ENCODE data around the gene TALDO1. TPM values are rescaled to one million over a fixed set of nuclear protein-coding genes. Genes with fewer than 3 reads are reported as not detected.

Gene TALDO1
- total and polyA plus RNA-seq, 7 experiments from 2014 or later: 61.4 to 272 (median 179) TPM

- H3K4me1 ChIP-seq (ENCODE audit: control insufficient read depth in 2 of 2, insufficient read depth in 2 of 2, low read length in 2 of 2): no peaks in the 10 kb centered on the region
- CTCF ChIA-PET: no interaction called here
- H3K4me1 Mint-ChIP-seq: peaks cover 0 to 12% (median 2%) of the 10 kb centered on the region in 7 donors
These were observed 39.9 kb downstream of the TALDO1 start for GRCh38 chr11:787084-787675.

DNA sequence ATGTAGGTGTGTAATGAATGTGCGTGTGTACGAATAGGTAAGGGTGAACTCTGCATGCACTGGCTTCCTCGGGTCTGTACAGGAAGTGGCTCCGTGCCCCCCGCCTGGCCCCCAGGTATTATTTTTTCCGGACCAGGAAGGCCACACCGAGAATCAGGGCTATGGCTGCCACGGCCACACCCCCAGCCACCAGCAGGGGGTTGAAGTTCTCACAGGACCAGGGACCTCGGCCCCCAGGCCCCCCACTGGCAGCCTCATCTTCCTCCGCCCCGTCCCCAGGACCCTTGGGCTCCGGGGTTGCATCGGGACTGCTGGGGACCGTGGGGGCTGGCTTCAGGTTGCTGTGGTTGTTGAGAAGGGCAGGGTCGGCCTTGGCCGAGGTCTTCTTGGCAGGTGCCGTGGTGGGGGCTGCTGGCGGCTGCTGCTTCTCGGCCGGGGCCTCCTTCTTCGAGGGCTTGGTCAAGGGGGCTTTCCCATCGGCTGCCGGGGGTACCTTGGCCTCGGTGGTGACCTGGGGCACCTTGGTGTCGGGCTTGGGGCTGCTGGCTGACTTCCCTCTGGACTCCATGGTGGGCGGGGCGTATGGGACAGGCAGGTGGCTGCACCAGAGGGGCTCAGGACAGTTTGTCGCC is 40.9 kb downstream of the TALDO1 start:
- Mint-ChIP-seq H3K4me1 (peaks cover 0 to 12% (median 2%) of the 10 kb centered on the region in 7 donors), H3K27ac (no peak overlapping the region), H3K9me3 (no peaks in the 10 kb centered on the region), H3K4me3 (peak overlapping the region in 1 of 10 donors; percentile 25), H3K27me3 (no peaks in the 10 kb centered on the region), H3K36me3 (peaks cover 0 to 5% (median 0%) of the 10 kb centered on the region in 5 donors)
- no peak for ATAC-seq
- peaks cover 0 to 26% (median 0%) of the 10 kb centered on the region in 3 experiments for H3K36me3 ChIP-seq (ENCODE audit: control insufficient read depth in 2 of 3, insufficient read depth in 3 of 3, low read length in 3 of 3)
- H3K9me3 ChIP-seq (ENCODE audit: control insufficient read depth in 2 of 3, low read length in 3 of 3): no peaks in the 10 kb centered on the region
- ChIA-PET POLR2A (no interaction called here), CTCF (no interaction called here)
- no peak overlapping the region for H3K4me3 ChIP-seq (ENCODE audit: low read length)
- H3K27me3 ChIP-seq (ENCODE audit: control insufficient read depth in 2 of 2, insufficient read depth in 2 of 2, low read length in 2 of 2): no peaks in the 10 kb centered on the region
- H3K27ac ChIP-seq (ENCODE audit: low read depth, low read length): no peak overlapping the region
- intact Hi-C loops (cut with micrococcal nuclease): no loop called here
- H3K4me1 ChIP-seq (ENCODE audit: control insufficient read depth in 2 of 2, insufficient read depth in 2 of 2, low read length in 2 of 2): no peaks in the 10 kb centered on the region
- peak in 1 of 9 donors; percentile 8 for DNase-seq

More at GRCh38 chr11:787084-787675, 39.9 kb downstream of the TALDO1 start:
- POLR2A ChIA-PET: no interaction called here
- no peak for ATAC-seq
- no peak overlapping the region for H3K4me3 Mint-ChIP-seq
- no peaks in the 10 kb centered on the region for H3K9me3 Mint-ChIP-seq
- no peaks in the 10 kb centered on the region for H3K27me3 ChIP-seq (ENCODE audit: control insufficient read depth in 2 of 2, insufficient read depth in 2 of 2, low read length in 2 of 2)
- no peaks in the 10 kb centered on the region for H3K9me3 ChIP-seq (ENCODE audit: control insufficient read depth in 2 of 3, low read length in 3 of 3)
- no peaks in the 10 kb centered on the region for H3K27me3 Mint-ChIP-seq
- no peak overlapping the region for H3K27ac ChIP-seq (ENCODE audit: low read depth, low read length)
- intact Hi-C loops (cut with micrococcal nuclease): no loop called here
- peaks cover 0 to 16% (median 0%) of the 10 kb centered on the region in 3 experiments for H3K36me3 ChIP-seq (ENCODE audit: control insufficient read depth in 2 of 3, insufficient read depth in 3 of 3, low read length in 3 of 3)
- DNase-seq: peak in 1 of 9 donors; percentile 7
- no peak overlapping the region for H3K27ac Mint-ChIP-seq
- no peak overlapping the region for H3K4me3 ChIP-seq (ENCODE audit: low read length)
- H3K36me3 Mint-ChIP-seq: peaks cover 0 to 5% (median 0%) of the 10 kb centered on the region in 5 donors

GRCh38 chr11:788953-789940 is 42.0 kb downstream of the TALDO1 start:
- CTCF ChIA-PET: no interaction called here
- POLR2A ChIA-PET: no interaction called here
- Mint-ChIP-seq H3K27me3 (no peaks in the 10 kb centered on the region), H3K4me3 (peak overlapping the region in 1 of 10 donors; percentile 48), H3K9me3 (no peaks in the 10 kb centered on the region), H3K27ac (peak overlapping the region in 1 of 9 donors; percentile 58), H3K4me1 (peaks cover 0 to 6% (median 0%) of the 10 kb centered on the region in 7 donors), H3K36me3 (peaks cover 0 to 8% (median 0%) of the 10 kb centered on the region in 5 donors)
- H3K36me3 ChIP-seq (ENCODE audit: control insufficient read depth in 2 of 3, insufficient read depth in 3 of 3, low read length in 3 of 3): peaks cover 0 to 33% (median 0%) of the 10 kb centered on the region in 3 experiments
- ATAC-seq (no peak), DNase-seq (peak in 1 of 9 donors; percentile 7)
- no peak overlapping the region for H3K27ac ChIP-seq (ENCODE audit: low read depth, low read length)
- H3K4me3 ChIP-seq (ENCODE audit: low read length): no peak overlapping the region
- no peaks in the 10 kb centered on the region for H3K27me3 ChIP-seq (ENCODE audit: control insufficient read depth in 2 of 2, insufficient read depth in 2 of 2, low read length in 2 of 2)
- H3K9me3 ChIP-seq (ENCODE audit: control insufficient read depth in 2 of 3, low read length in 3 of 3): no peaks in the 10 kb centered on the region
- no peaks in the 10 kb centered on the region for H3K4me1 ChIP-seq (ENCODE audit: control insufficient read depth in 2 of 2, insufficient read depth in 2 of 2, low read length in 2 of 2)
- intact Hi-C loops (cut with micrococcal nuclease): no loop called here

DNA sequence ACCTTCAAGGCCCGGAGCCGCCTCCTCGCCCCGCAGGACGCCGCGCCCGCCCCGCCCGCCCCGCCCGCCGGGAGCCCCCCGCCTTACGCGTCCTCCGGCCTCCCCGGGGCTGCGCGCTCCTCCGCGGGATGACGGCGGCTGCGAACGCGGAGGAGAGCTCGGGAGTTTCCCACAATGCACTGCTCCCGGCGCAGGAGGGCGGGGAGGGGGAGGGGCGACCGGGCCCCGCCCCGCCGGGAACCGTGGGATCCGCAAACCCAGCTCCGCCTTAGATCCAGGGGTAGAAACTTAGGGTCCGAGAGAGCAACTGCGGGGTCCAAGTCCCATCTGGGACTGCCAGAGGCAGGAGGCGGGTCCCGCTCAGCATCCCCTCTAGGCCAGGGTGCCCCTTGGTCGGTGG is 42.7 kb downstream of the TALDO1 start, which contains the start of gene CEND1:
TSS of gene CEND1 (minus strand) at position 148 of the 400 bp plus-strand sequence. CDS start 1,514 bp downstream, outside the sequence.
- DNase-seq: peak in 1 of 9 donors; percentile 68
- H3K27ac ChIP-seq (ENCODE audit: low read depth, low read length): no peak within 1 kb of the TSS
- peak within 1 kb of the TSS in 2 of 10 donors; percentile 48 to 49 for H3K4me3 Mint-ChIP-seq
- H3K36me3 ChIP-seq (ENCODE audit: control insufficient read depth in 2 of 3, insufficient read depth in 3 of 3, low read length in 3 of 3): peaks cover 0 to 36% (median 0%) of the 10 kb centered on the region in 3 experiments
- POLR2A ChIA-PET: interaction anchor here (1.4 kb wide), 1 partner anchor 12 kb away, joined by 5 read pairs; no protein-coding TSS in a partner anchor
- no peaks in the 10 kb centered on the region for H3K9me3 ChIP-seq (ENCODE audit: control insufficient read depth in 2 of 3, low read length in 3 of 3)
- CTCF ChIA-PET: no interaction called here
- H3K9me3 Mint-ChIP-seq: no peaks in the 10 kb centered on the region
- peaks cover 0 to 6% (median 0%) of the 10 kb centered on the region in 7 donors for H3K4me1 Mint-ChIP-seq
- H3K27ac Mint-ChIP-seq: peak within 1 kb of the TSS in 1 of 9 donors; percentile 58
- no peaks in the 10 kb centered on the region for H3K4me1 ChIP-seq (ENCODE audit: control insufficient read depth in 2 of 2, insufficient read depth in 2 of 2, low read length in 2 of 2)
- H3K4me3 ChIP-seq (ENCODE audit: low read length): no peak within 1 kb of the TSS
- peak; percentile 60 for ATAC-seq
- H3K36me3 Mint-ChIP-seq: peaks cover 0 to 8% (median 0%) of the 10 kb centered on the region in 5 donors
- H3K27me3 ChIP-seq (ENCODE audit: control insufficient read depth in 2 of 2, insufficient read depth in 2 of 2, low read length in 2 of 2): no peaks in the 10 kb centered on the region
- intact Hi-C loops (cut with micrococcal nuclease): loop anchor here (1.0 to 10.0 kb wide), 3 partner anchors 13 to 375 kb away; partner anchors contain the start of genes GATD1 (in 1 of the 2), LMNTD2 (in 1 of the 2), RASSF7 (in 1 of the 2) and SIGIRR (in 1 of the 2)
- H3K27me3 Mint-ChIP-seq: no peaks in the 10 kb centered on the region

GRCh38 chr11:790721-791564 is 43.7 kb downstream of the TALDO1 start:
- H3K4me3 Mint-ChIP-seq: peak overlapping the region in 1 of 10 donors; percentile 49
- ChIA-PET POLR2A (interaction anchor here (1.2 to 1.6 kb wide), 4 partner anchors 10 to 13 kb away, joined by 3 to 5 read pairs (median 4); no protein-coding TSS in a partner anchor), CTCF (no interaction called here)
- Histone ChIP-seq H3K4me1 (ENCODE audit: control insufficient read depth in 2 of 2, insufficient read depth in 2 of 2, low read length in 2 of 2) (peaks cover 0 to 6% of the 10 kb centered on the region in 2 donors), H3K36me3 (ENCODE audit: control insufficient read depth in 2 of 3, insufficient read depth in 3 of 3, low read length in 3 of 3) (peaks cover 0 to 39% (median 0%) of the 10 kb centered on the region in 3 experiments), H3K4me3 (ENCODE audit: low read length) (no peak overlapping the region), H3K27me3 (ENCODE audit: control insufficient read depth in 2 of 2, insufficient read depth in 2 of 2, low read length in 2 of 2) (no peaks in the 10 kb centered on the region), H3K9me3 (ENCODE audit: control insufficient read depth in 2 of 3, low read length in 3 of 3) (no peaks in the 10 kb centered on the region), H3K27ac (ENCODE audit: low read depth, low read length) (no peak overlapping the region)
- H3K9me3 Mint-ChIP-seq: no peaks in the 10 kb centered on the region
- ATAC-seq (no peak), DNase-seq (no peak)
- H3K27ac Mint-ChIP-seq: peak overlapping the region in 1 of 9 donors; percentile 42
- H3K27me3 Mint-ChIP-seq: no peaks in the 10 kb centered on the region
- intact Hi-C loops (cut with micrococcal nuclease): loop anchor here (1.0 to 10.0 kb wide), 3 partner anchors 14 to 376 kb away; partner anchors contain the start of genes GATD1 (in 1 of the 2), LMNTD2 (in 1 of the 2), RASSF7 (in 1 of the 2) and SIGIRR (in 1 of the 2)
- H3K36me3 Mint-ChIP-seq: peaks cover 0 to 8% (median 0%) of the 10 kb centered on the region in 5 donors
- peaks cover 0 to 8% (median 2%) of the 10 kb centered on the region in 7 donors for H3K4me1 Mint-ChIP-seq

Data from naive thymus-derived CD4-positive, alpha-beta T cell (primary cell).